Vein endothelial cell (primary cell): ENCODE data around the gene CACNG8. TPM values are rescaled to one million over a fixed set of nuclear protein-coding genes. Genes with fewer than 3 reads are reported as not detected.

ENCODE experiments used
- small RNA-seq: library from RNA; depleted of rRNA; stranded (forward); fragments of <200 nt; gene quantifications from one replicate; pipeline ENCODE3, GENCODE V24; 2012
- total RNA-seq: library from RNA; depleted of rRNA; stranded (reverse); fragments of >200 nt; gene quantifications from 2 replicates; pipeline ENCODE4 v1.2.3, GENCODE V29; 2012

Gene CACNG8
- total RNA-seq: 0.29 and 0.33 TPM in 2 replicates

DNA sequence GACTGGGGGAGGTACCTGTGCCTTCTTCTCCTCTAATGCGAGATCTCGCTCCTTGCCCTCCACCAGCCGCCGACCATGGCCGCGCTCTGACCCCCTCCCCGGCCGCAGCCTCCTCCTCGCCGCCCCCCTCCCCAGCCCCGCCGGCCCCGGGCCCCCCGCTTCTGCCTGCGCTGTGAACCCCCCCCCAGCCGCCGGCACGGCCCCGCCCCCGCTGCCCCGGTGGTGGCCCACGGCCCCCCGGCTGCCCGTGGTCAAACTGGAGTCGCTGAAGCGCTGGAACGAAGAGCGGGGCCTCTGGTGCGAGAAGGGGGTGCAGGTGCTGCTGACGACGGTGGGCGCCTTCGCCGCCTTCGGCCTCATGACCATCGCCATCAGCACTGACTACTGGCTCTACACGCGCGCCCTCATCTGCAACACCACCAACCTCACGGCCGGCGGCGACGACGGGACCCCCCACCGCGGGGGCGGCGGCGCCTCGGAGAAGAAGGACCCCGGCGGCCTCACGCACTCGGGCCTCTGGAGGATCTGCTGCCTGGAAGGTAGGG, at the start of gene CACNG8:
TSS of gene CACNG8 (plus strand) at position 51 of the 545 bp plus-strand sequence.

DNA sequence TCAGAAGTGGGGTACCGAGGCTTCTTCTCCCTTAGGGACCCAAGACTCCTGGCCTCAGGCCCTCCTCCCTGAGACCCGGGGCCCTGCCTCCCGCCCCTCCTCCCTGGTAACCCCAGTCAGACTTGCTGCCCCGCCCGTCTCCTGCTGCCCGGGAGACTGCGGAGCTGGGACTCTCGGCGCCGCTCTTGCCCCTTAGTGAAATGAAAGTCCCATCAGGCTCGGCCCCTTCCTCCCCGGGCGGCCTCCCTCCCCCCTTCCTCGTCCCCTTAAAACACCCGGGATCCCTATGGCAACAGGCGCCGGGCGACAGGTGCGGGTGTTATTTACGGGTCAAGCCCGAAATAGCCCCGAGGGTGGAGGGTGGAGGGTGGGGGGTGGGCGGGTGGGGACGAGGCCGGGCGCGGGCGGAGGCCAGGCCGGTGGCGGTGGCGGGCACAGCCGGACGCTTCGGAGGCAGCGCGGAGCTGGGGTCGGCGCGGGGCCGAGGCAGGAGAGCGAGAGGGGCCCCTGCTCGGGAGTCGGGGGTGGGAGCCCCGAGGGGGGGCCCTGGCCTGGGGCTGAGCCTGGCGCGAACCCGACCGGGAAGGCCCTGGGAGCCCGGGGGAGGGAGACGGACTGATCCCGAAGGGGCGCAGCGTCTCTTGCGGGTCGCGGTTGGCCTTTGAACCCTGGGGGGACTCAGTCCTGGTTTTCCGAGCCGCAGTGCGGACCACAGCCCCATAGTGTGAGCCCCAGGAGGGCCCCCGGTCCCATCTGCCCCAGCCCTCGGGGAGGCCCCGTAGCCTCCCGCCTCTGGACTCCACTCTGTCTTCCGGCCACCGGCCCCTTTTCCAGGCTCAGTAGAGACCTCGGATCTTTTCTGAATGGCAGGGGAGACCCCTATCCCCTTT, 28.7 kb downstream of the CACNG8 start, which contains the start of gene CACNG6:
TSS of gene CACNG6 (plus strand) at position 414 of the 890 bp plus-strand sequence. CDS start 1,241 bp downstream, outside the sequence.

Small RNA genes lying within 50 kb of the gene (small RNA-seq; reads per million reads assigned to genes)
- not detected for gene AC012314.20

Other genes starting within 250 kb of the CACNG8 start
- 2.2 and 2.6 TPM in 2 replicates for gene NLRP12, start 138.6 kb upstream of the CACNG8 start, total RNA-seq
- gene MYADM, start 95.1 kb upstream of the CACNG8 start, total RNA-seq: 27.1 and 33.0 TPM in 2 replicates
- gene PRKCG, start 80.7 kb upstream of the CACNG8 start, total RNA-seq: not detected in 2 replicates
- gene CACNG7, start 53.7 kb upstream of the CACNG8 start, total RNA-seq: 0.19 TPM in 1 of 2 replicates, not detected in the other
- 1.5 and 2.9 TPM in 2 replicates for gene CACNG6, start 28.7 kb downstream of the CACNG8 start, total RNA-seq
- not detected in 2 replicates for gene VSTM1, start 101.0 kb downstream of the CACNG8 start, total RNA-seq
- not detected in 2 replicates for gene TARM1, start 118.4 kb downstream of the CACNG8 start, total RNA-seq
- 0.19 TPM in 1 of 2 replicates, not detected in the other for gene OSCAR, start 137.9 kb downstream of the CACNG8 start, total RNA-seq
- gene NDUFA3, start 139.9 kb downstream of the CACNG8 start, total RNA-seq: 7.9 and 44.4 TPM in 2 replicates
- gene TFPT, start 152.7 kb downstream of the CACNG8 start, total RNA-seq: 18.9 and 24.0 TPM in 2 replicates
- gene PRPF31, start 152.8 kb downstream of the CACNG8 start, total RNA-seq: 58.5 and 66.7 TPM in 2 replicates
- gene CNOT3, start 174.8 kb downstream of the CACNG8 start, total RNA-seq: 9.6 and 13.4 TPM in 2 replicates
- 4.5 and 5.9 TPM in 2 replicates for gene LENG1, start 196.8 kb downstream of the CACNG8 start, total RNA-seq
- not detected in 2 replicates for gene TMC4, start 210.2 kb downstream of the CACNG8 start, total RNA-seq
- gene MBOAT7, start 226.6 kb downstream of the CACNG8 start, total RNA-seq: 78.7 and 93.7 TPM in 2 replicates
- gene TSEN34, start 228.4 kb downstream of the CACNG8 start, total RNA-seq: 62.1 and 68.9 TPM in 2 replicates
- gene RPS9, start 237.9 kb downstream of the CACNG8 start, total RNA-seq: 1,549 and 1,933 TPM in 2 replicates